ENCODE data around the gene TIPRL.

TIPRL gene

DNA sequence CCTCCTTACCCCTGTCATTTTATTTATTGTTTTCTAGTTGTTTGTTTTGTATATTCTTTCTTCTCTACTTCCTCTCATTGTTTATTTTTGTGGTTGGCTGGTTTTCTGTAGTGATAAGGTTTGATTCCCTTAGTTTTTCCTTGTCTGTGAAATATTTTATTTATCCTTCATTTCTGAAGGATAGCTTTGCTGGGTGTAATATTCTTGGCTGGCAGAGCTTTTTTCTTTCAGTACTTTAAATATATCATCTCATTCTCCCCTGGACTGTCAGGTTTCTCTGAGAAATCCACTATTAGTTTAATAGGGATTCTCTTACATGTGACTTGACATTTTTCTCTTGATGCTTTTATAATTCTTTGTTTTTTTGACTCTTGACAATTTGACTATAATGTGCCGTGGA lies 18.8 kb upstream of the TIPRL start:
- H3K27me3 Mint-ChIP-seq (ENCODE audit: low read depth) = no peaks in the 10 kb centered on the region
- peaks cover 44% of the 10 kb centered on the region for H3K9me3 Mint-ChIP-seq
- H3K4me3 Mint-ChIP-seq = no peak overlapping the region
- TF ChIP-seq, protein P1, sequence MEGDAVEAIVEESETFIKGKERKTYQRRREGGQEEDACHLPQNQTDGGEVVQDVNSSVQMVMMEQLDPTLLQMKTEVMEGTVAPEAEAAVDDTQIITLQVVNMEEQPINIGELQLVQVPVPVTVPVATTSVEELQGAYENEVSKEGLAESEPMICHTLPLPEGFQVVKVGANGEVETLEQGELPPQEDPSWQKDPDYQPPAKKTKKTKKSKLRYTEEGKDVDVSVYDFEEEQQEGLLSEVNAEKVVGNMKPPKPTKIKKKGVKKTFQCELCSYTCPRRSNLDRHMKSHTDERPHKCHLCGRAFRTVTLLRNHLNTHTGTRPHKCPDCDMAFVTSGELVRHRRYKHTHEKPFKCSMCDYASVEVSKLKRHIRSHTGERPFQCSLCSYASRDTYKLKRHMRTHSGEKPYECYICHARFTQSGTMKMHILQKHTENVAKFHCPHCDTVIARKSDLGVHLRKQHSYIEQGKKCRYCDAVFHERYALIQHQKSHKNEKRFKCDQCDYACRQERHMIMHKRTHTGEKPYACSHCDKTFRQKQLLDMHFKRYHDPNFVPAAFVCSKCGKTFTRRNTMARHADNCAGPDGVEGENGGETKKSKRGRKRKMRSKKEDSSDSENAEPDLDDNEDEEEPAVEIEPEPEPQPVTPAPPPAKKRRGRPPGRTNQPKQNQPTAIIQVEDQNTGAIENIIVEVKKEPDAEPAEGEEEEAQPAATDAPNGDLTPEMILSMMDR (IDR thresholded peaks at IDR 0.05; ENCODE audit: unreplicated experiment in 3 of 3) = no peak
- peaks cover 17% of the 10 kb centered on the region for H3K36me3 Mint-ChIP-seq (ENCODE audit: low read depth)
- H3K4me1 Mint-ChIP-seq = no peaks in the 10 kb centered on the region
- H3K27ac Mint-ChIP-seq = no peak overlapping the region

DNA sequence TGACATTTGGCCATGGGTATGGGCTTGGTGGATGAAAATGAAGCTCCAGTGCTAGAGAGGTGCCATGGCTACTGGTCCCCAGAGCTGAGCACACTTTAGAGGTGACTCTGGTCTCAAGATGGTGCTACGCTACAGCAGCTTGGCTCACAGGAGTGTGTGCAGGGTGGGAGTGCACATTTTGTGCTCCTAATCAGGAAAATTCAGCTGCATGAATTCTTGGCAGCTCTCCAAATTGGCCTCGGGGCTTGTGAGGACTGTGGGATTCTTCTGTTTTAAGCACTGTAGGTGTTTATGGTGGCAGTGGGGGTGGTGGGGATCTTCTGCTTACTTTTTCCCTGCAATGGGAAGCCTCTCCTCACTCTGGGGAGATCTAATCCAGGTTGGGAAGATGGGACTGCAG lies 17.3 kb upstream of the TIPRL start:
- Mint-ChIP-seq H3K36me3 (ENCODE audit: low read depth) (peaks cover 17% of the 10 kb centered on the region), H3K4me1 (no peaks in the 10 kb centered on the region), H3K27ac (no peak overlapping the region), H3K9me3 (peaks cover 35% of the 10 kb centered on the region), H3K27me3 (ENCODE audit: low read depth) (no peaks in the 10 kb centered on the region), H3K4me3 (no peak overlapping the region)
- TF ChIP-seq, protein P1 (IDR thresholded peaks at IDR 0.05; ENCODE audit: unreplicated experiment in 3 of 3) = no peak

- peaks cover 15% of the 10 kb centered on the region for H3K9me3 Mint-ChIP-seq
- H3K27ac Mint-ChIP-seq = no peak overlapping the region
- no peak overlapping the region for H3K4me3 Mint-ChIP-seq
- H3K27me3 Mint-ChIP-seq (ENCODE audit: low read depth) = peaks cover 4% of the 10 kb centered on the region
- H3K36me3 Mint-ChIP-seq (ENCODE audit: low read depth) = peaks cover 10% of the 10 kb centered on the region
- TF ChIP-seq, protein P1 (IDR thresholded peaks at IDR 0.05; ENCODE audit: unreplicated experiment in 3 of 3) = no peak
- no peaks in the 10 kb centered on the region for H3K4me1 Mint-ChIP-seq
Measured at GRCh38 chr1:168163670-168164069, 15.1 kb upstream of the TIPRL start.

- peaks cover 8% of the 10 kb centered on the region for H3K36me3 Mint-ChIP-seq (ENCODE audit: low read depth)
Measured at GRCh38 chr1:168164771-168165170, 14.0 kb upstream of the TIPRL start.

DNA sequence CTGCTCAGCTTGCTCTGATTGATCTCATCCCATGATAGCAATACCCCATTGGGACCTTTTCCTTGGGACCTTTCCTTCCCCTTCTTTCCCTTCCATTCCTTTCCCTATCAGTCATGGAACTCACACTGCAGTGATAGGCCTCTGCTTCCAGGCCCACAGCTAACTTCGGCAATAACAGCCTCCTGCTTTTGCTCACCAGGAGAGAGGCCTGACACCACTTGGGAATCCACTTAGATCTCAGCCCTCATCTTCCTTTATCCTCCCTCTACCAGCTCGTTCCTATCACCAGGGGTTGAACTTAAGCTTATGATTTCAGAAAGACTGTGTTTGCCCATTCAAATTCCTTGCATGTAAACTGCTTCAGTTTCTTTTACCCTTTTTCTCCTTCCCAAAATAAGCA lies 11.0 kb upstream of the TIPRL start:
- H3K4me1 Mint-ChIP-seq = no peaks in the 10 kb centered on the region
- H3K9me3 Mint-ChIP-seq = no peaks in the 10 kb centered on the region
- H3K4me3 Mint-ChIP-seq = no peak overlapping the region
- no peak overlapping the region for H3K27ac Mint-ChIP-seq
- H3K36me3 Mint-ChIP-seq (ENCODE audit: low read depth) = no peaks in the 10 kb centered on the region
- TF ChIP-seq, protein P1 (IDR thresholded peaks at IDR 0.05; ENCODE audit: unreplicated experiment in 3 of 3) = no peak
- peaks cover 4% of the 10 kb centered on the region for H3K27me3 Mint-ChIP-seq (ENCODE audit: low read depth)

More at GRCh38 chr1:168164771-168165170, 14.0 kb upstream of the TIPRL start:
- TF ChIP-seq, protein P1 (IDR thresholded peaks at IDR 0.05; ENCODE audit: unreplicated experiment in 3 of 3) = no peak
- H3K9me3 Mint-ChIP-seq = peaks cover 9% of the 10 kb centered on the region
- no peak overlapping the region for H3K4me3 Mint-ChIP-seq
- no peaks in the 10 kb centered on the region for H3K4me1 Mint-ChIP-seq
- H3K27ac Mint-ChIP-seq = no peak overlapping the region
- H3K27me3 Mint-ChIP-seq (ENCODE audit: low read depth) = peaks cover 4% of the 10 kb centered on the region

Data from nephron (organoid).